ENCODE results near the gene SHD.
"Not testable (repeated sequence)": the region's sequence is repeated elsewhere in the genome, so short reads cannot be mapped to it uniquely, and the experiment has no call there.

SHD gene

DNA sequence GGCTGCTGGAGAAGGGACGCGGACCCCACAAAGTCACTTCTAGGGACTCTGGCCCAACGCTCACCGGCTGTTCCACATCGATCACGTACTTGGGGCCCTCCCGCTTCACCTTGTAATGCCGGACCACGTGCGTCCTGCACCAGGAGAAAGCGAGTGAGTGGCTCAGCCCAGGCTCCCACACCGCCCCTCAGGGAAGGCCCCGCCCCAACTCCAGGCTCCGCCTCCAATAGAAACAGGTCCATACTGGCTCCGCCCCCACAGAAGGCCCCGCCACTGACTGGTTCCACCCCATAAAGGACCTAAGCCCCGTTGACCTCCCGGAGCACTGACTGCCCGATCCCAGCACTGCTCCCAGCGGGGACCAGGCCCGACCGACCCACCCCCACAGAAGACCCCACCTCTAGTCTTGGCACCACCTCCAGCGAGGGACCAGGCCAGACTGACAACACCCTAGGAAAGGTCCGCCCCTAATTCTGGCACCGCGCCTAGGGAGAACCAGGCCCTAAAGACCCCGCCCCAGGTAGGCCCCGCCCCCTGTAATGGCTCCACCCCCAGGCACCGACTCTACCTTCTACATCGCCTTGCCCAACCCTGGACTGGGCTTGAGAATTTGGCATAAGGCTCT is 48.3 kb downstream of the SHD start:
- DNase-seq (ENCODE audit: low read depth in 2 of 2): peak in 1 of 2 donors; percentile 54

DNA sequence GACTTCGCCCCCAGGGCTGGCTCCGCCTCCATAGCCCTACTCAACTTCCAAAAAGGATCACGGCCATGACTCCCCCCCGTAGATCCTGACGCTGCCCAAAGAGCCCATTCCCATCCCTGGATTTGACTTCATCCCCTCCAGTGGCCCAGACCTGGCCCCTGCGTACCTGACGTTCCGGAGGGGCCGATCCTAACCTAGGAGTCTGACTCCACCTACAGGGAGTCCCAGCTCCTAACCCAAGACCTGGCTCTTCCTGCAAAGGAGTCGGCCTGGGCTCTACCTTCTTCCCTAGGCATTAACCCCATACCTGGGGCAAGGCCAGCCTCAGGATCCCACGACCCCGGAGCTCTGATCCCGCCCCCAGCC is 48.8 kb downstream of the SHD start:
- no peak for DNase-seq (ENCODE audit: low read depth in 2 of 2)

- peak; percentile 88 to 98 for DNase-seq (ENCODE audit: low read depth in 2 of 2)
Measured at GRCh38 chr19:4328243-4328990, 49.4 kb downstream of the SHD start.

- not testable (repeated sequence) for DNase-seq (ENCODE audit: low read depth in 2 of 2)
Measured at GRCh38 chr19:4328991-4329681, 50.1 kb downstream of the SHD start.

DNA sequence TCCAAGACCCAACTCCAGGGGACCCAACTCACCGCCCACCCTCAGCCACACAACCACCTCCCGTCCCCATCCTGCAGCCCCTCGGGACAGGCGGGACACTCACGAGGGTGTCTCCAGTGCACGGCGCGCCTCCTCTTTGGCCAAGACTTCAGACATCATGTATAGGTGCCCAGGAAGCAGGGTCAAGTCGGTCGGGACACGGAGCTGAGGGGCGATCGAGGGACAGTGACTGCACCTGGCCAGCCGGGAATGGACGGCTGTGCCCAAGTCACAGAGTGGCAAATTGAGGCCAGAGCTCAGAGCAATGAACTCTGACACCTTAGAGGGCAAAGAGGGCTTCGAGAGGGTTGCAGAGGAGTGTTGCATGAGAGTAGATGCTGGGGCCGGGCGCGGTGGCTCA is 50.8 kb downstream of the SHD start:
- no peak for DNase-seq (ENCODE audit: low read depth in 2 of 2)

GRCh38 chr19:4334929-4335570 is 56.0 kb downstream of the SHD start:
- no peak for DNase-seq (ENCODE audit: low read depth in 2 of 2)

DNA sequence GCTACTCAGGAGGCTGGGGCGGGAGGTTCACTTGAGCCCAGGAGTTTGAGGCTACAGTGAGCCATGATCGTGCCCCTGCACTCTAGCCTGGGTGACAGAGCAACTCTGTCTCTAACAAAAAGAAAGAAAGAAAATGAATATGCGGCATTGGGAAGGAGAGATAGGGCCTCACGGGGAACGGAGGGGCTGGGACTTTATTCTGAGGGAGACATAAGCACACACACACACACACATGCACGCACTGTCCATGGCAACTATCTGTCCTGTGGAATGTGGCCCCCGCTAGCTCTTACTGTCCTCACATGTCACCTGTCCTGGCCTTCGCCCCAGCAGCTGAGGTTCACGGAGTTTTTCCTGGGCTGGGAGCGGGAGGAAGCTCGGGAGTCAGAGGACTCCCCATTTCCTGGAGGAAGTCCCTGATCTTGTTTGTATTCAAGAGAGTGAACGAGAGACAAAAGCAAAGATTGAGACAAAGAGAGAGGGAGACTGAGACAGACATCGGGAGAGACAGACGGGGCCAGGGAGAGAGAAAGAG is 58.9 kb downstream of the SHD start:
- no peak for DNase-seq (ENCODE audit: low read depth in 2 of 2)

DNA sequence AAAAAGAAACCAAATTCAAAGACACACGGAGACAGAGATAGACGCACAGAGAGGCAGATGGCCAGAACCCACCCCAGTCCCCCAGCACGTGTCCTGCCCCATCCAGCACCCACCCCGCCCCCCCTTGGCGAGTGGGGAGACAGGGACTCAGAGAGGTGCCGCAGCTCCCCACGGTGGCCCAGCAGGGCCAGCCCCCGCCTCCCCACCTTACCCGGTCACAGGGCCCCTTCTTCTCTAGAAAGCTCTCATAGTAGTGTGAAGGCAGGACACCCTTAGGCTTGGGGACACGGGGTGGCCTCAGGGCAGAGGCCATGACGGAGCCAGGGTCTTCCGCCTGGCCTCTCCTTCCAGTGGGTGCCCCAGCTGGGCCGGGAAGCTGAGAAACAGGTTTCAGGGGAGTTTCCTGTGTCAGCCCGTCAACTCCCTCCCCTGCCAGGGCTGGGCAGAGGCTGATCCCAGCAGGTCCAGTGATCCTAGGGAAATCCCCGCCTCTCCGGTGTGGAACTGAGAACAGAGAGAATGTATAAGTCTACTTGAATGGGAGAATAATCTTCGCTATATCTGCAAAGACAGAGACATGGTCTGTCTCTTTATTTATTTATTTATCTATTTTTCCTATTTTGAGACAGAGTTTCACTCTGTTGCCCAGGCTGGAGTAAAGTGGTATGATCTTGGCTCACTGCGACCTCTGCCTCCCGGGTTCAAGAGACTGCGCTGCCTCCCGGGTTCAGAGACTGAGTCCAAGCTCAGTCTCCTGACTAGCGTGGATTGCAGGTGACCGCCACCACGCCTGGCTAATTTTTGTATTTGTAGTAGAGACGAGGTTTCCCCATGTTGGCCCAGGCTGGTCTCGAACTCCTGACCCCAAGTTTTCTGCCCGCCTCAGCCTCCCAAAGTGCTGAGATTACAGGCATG is 59.6 kb downstream of the SHD start, which contains the start of gene STAP2:
Gene STAP2 (minus strand): TSS at position 387 of the 915 bp plus-strand sequence. CDS start 74 bp downstream, at position 313.
- DNase-seq (ENCODE audit: low read depth in 2 of 2): no peak
